GM12864 (cell line): Measurements from ENCODE around the gene MYOG.

ENCODE experiments used
- DNase-seq: peaks from one replicate; pipeline ENCODE4 v3.0.0-alpha.2; 2011; ENCODE audit warnings: low read depth
- H3K4me3 ChIP-seq: 2 replicates; pipeline ENCODE4 v1.5.1; 2011; ENCODE audit warnings: mild to moderate bottlenecking, low read depth, low read length, control low read depth
- CTCF ChIP-seq: IDR thresholded peaks from 2 replicates; pipeline ENCODE4 v1.5.1; 2011; ENCODE audit warnings: low read depth, mild to moderate bottlenecking, moderate library complexity, low read length, control low read depth, inconsistent platforms; ENCODE audit errors: missing control alignments

MYOG gene

GRCh38 chr1:203101813-203102634 is 16.2 kb upstream of the MYOG start:
- no peak for TF ChIP-seq CTCF
- DNase-seq, result no peak
- H3K4me3 ChIP-seq, result no peak overlapping the region

- no peak for TF ChIP-seq CTCF
- no peak overlapping the region for H3K4me3 ChIP-seq
- DNase-seq, result no peak
Observed at GRCh38 chr1:203100516-203100869, 14.7 kb upstream of the MYOG start.

GRCh38 chr1:203099805-203100515 is 14.1 kb upstream of the MYOG start:
- TF ChIP-seq CTCF, result no peak
- no peak overlapping the region for H3K4me3 ChIP-seq
- no peak for DNase-seq

- no peak for DNase-seq
- no peak for TF ChIP-seq CTCF
- H3K4me3 ChIP-seq, result no peak overlapping the region
Observed at GRCh38 chr1:203098914-203099520, 13.2 kb upstream of the MYOG start.

- DNase-seq, result no peak
- H3K4me3 ChIP-seq, result no peak overlapping the region
- no peak for TF ChIP-seq CTCF
Observed at GRCh38 chr1:203098445-203098844, 12.6 kb upstream of the MYOG start.

GRCh38 chr1:203097001-203097400 is 11.2 kb upstream of the MYOG start:
- no peak for TF ChIP-seq CTCF
- no peak overlapping the region for H3K4me3 ChIP-seq
- DNase-seq, result no peak
